Measurements from ENCODE around the gene IL1RAPL1. TPM values are rescaled to one million over a fixed set of nuclear protein-coding genes. Genes with fewer than 3 reads are reported as not detected.

IL1RAPL1 gene
- total and polyA plus RNA-seq, 8 donors: 0.60 to 1.4 (median 0.95) TPM; not detected in 2

- DNase-seq: no peak
- Histone ChIP-seq H3K27me3 (no peaks in the 10 kb centered on the region), H3K4me3 (no peak overlapping the region), H3K36me3 (no peaks in the 10 kb centered on the region), H3K27ac (no peak overlapping the region), H3K4me1 (no peaks in the 10 kb centered on the region), H3K9me3 (no peaks in the 10 kb centered on the region)
- TF ChIP-seq, protein P1, sequence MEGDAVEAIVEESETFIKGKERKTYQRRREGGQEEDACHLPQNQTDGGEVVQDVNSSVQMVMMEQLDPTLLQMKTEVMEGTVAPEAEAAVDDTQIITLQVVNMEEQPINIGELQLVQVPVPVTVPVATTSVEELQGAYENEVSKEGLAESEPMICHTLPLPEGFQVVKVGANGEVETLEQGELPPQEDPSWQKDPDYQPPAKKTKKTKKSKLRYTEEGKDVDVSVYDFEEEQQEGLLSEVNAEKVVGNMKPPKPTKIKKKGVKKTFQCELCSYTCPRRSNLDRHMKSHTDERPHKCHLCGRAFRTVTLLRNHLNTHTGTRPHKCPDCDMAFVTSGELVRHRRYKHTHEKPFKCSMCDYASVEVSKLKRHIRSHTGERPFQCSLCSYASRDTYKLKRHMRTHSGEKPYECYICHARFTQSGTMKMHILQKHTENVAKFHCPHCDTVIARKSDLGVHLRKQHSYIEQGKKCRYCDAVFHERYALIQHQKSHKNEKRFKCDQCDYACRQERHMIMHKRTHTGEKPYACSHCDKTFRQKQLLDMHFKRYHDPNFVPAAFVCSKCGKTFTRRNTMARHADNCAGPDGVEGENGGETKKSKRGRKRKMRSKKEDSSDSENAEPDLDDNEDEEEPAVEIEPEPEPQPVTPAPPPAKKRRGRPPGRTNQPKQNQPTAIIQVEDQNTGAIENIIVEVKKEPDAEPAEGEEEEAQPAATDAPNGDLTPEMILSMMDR (IDR thresholded peaks at IDR 0.05): no peak
- intact Hi-C loops (cut with DNase I): no loop called here
- ATAC-seq: no peak
Measured at GRCh38 chrX:29913647-29914046, 1326.4 kb downstream of the IL1RAPL1 start.

- H3K4me3 ChIP-seq: no peak overlapping the region
- TF ChIP-seq, protein P1 (IDR thresholded peaks at IDR 0.05): no peak
- no peaks in the 10 kb centered on the region for H3K4me1 ChIP-seq
- H3K27me3 ChIP-seq: no peaks in the 10 kb centered on the region
- intact Hi-C loops (cut with DNase I): no loop called here
- H3K27ac ChIP-seq: no peak overlapping the region
- ATAC-seq (no peak), DNase-seq (no peak)
- H3K36me3 ChIP-seq: no peaks in the 10 kb centered on the region
- no peaks in the 10 kb centered on the region for H3K9me3 ChIP-seq
Measured at GRCh38 chrX:29922607-29923006, 1335.4 kb downstream of the IL1RAPL1 start.

GRCh38 chrX:29926056-29926455 lies 1338.8 kb downstream of the IL1RAPL1 start:
- no peak overlapping the region for H3K4me3 ChIP-seq
- intact Hi-C loops (cut with DNase I): no loop called here
- ATAC-seq: no peak
- H3K4me1 ChIP-seq: no peaks in the 10 kb centered on the region
- TF ChIP-seq, protein P1 (IDR thresholded peaks at IDR 0.05): no peak
- no peaks in the 10 kb centered on the region for H3K36me3 ChIP-seq
- H3K27me3 ChIP-seq: no peaks in the 10 kb centered on the region
- no peak for DNase-seq
- no peak overlapping the region for H3K27ac ChIP-seq
- H3K9me3 ChIP-seq: no peaks in the 10 kb centered on the region

- H3K27ac ChIP-seq: no peak overlapping the region
- H3K9me3 ChIP-seq: no peaks in the 10 kb centered on the region
- H3K4me3 ChIP-seq: no peak overlapping the region
- no peaks in the 10 kb centered on the region for H3K27me3 ChIP-seq
- H3K4me1 ChIP-seq: no peaks in the 10 kb centered on the region
- H3K36me3 ChIP-seq: no peaks in the 10 kb centered on the region
- no peak for ATAC-seq
- intact Hi-C loops (cut with DNase I): no loop called here
- TF ChIP-seq, protein P1 (IDR thresholded peaks at IDR 0.05): no peak
- no peak for DNase-seq
Measured at GRCh38 chrX:29926659-29927058, 1339.4 kb downstream of the IL1RAPL1 start.

DNA sequence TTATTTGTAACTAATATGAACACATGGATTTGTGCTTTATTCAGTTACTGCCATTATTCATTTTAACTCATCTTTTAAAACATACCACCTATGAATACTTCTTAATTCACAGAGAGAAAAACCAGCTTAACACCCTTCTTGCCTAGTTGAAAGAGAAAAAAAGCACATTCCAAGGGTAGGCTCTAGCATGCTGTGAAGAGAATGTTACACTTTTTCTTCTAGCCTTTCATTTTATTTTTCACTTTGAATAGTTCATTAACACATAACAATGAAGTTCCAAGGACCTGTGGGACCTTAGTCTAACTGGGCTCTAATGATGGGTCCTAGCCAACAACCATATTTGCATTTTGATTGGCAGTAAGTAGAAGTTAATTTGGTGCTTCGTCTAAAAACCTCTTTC lies 1348.2 kb downstream of the IL1RAPL1 start:
- ATAC-seq (no peak), DNase-seq (no peak)
- intact Hi-C loops (cut with DNase I): no loop called here

More for the DNA sequence above, 1348.2 kb downstream of the IL1RAPL1 start:
- Histone ChIP-seq H3K4me1 (no peaks in the 10 kb centered on the region), H3K27ac (no peak overlapping the region), H3K4me3 (no peak overlapping the region), H3K27me3 (no peaks in the 10 kb centered on the region), H3K9me3 (no peaks in the 10 kb centered on the region), H3K36me3 (no peaks in the 10 kb centered on the region)
- TF ChIP-seq, protein P1 (IDR thresholded peaks at IDR 0.05): no peak
